ENCODE data around the gene NCOA7.

Gene NCOA7

DNA sequence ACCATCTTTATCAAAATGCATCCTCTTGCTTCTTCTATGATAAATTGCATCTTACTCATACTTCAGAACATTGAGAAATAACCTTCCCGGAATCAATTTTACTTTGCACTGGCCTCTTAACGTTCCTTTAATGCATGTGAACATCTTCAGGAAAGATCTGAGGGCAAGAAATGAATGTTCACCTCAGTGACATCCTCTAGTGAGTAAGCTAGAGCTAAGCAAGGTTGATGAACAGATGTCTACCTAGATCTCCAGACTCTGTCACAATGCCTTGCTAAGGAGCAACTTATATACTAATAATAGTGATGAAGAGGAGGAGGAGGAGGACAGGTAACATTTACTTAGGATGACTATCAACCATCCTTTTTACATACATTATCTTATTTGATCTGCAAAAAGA is 149.0 kb downstream of the NCOA7 start:
- Histone ChIP-seq H3K4me3 (replicated peaks; ENCODE audit: insufficient read depth, low read length) (no peak overlapping the region), H3K27ac (replicated peaks) (no peak overlapping the region), H3K27me3 (ENCODE audit: insufficient read depth, poor library complexity, severe bottlenecking) (no peaks in the 10 kb centered on the region)
- no peak for DNase-seq (ENCODE audit: low read depth in 1 of 2, low spot score in 1 of 2)
- TF ChIP-seq, protein P1, sequence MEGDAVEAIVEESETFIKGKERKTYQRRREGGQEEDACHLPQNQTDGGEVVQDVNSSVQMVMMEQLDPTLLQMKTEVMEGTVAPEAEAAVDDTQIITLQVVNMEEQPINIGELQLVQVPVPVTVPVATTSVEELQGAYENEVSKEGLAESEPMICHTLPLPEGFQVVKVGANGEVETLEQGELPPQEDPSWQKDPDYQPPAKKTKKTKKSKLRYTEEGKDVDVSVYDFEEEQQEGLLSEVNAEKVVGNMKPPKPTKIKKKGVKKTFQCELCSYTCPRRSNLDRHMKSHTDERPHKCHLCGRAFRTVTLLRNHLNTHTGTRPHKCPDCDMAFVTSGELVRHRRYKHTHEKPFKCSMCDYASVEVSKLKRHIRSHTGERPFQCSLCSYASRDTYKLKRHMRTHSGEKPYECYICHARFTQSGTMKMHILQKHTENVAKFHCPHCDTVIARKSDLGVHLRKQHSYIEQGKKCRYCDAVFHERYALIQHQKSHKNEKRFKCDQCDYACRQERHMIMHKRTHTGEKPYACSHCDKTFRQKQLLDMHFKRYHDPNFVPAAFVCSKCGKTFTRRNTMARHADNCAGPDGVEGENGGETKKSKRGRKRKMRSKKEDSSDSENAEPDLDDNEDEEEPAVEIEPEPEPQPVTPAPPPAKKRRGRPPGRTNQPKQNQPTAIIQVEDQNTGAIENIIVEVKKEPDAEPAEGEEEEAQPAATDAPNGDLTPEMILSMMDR (IDR thresholded peaks at IDR 0.05; ENCODE audit: insufficient read depth, low read length): no peak
- TF ChIP-seq SPI1 (IDR thresholded peaks at IDR 0.05; ENCODE audit: borderline replicate concordance, low read depth) (no peak), GABPA (IDR thresholded peaks at IDR 0.05; ENCODE audit: low read depth) (no peak), POLR2AphosphoS5 (IDR thresholded peaks at IDR 0.05; ENCODE audit: low read depth) (no peak)
- TF ChIP-seq, protein P2, sequence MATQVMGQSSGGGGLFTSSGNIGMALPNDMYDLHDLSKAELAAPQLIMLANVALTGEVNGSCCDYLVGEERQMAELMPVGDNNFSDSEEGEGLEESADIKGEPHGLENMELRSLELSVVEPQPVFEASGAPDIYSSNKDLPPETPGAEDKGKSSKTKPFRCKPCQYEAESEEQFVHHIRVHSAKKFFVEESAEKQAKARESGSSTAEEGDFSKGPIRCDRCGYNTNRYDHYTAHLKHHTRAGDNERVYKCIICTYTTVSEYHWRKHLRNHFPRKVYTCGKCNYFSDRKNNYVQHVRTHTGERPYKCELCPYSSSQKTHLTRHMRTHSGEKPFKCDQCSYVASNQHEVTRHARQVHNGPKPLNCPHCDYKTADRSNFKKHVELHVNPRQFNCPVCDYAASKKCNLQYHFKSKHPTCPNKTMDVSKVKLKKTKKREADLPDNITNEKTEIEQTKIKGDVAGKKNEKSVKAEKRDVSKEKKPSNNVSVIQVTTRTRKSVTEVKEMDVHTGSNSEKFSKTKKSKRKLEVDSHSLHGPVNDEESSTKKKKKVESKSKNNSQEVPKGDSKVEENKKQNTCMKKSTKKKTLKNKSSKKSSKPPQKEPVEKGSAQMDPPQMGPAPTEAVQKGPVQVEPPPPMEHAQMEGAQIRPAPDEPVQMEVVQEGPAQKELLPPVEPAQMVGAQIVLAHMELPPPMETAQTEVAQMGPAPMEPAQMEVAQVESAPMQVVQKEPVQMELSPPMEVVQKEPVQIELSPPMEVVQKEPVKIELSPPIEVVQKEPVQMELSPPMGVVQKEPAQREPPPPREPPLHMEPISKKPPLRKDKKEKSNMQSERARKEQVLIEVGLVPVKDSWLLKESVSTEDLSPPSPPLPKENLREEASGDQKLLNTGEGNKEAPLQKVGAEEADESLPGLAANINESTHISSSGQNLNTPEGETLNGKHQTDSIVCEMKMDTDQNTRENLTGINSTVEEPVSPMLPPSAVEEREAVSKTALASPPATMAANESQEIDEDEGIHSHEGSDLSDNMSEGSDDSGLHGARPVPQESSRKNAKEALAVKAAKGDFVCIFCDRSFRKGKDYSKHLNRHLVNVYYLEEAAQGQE (IDR thresholded peaks at IDR 0.05; ENCODE audit: insufficient replicate concordance, low read depth): no peak

DNA sequence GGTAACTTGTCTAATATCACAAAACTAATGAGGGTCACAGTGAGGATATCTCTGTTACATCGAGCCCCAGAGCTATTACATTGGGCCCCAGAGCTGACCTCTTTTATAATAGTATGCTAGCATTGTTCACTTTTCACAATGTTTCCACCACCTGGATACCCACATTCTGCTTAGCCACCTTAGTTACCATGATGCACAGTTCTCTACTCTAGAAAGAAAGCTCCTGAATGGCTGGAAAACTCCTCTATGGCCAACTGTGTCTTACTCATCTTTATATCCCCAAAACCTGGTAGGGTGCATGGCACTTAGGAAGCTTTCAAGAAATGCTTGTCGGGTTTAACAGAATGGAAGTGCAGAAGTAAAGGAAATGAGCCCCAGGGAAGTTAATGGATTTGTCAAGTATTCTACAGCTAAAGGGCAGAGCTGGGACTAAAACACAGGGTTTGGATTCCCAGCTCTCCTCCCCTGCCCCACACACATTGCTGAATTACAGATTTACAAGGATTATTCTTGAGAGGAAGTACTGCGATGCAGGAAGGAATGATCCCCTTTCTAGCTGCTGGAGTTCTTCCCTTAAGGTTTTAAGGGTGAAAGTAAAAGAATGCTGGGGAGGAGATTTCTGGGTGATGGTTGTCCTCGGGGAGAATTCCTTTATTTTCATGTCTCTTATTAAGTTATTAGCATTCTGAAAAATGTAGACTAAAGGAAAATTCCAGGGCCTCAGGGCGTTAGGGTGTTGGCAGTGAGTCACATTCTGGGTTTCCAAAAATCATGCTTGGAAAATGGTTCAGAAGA is 149.7 kb downstream of the NCOA7 start:
- no peak for DNase-seq (ENCODE audit: low read depth in 1 of 2, low spot score in 1 of 2)
- TF ChIP-seq, protein P1 (IDR thresholded peaks at IDR 0.05; ENCODE audit: insufficient read depth, low read length): no peak
- TF ChIP-seq POLR2AphosphoS5 (IDR thresholded peaks at IDR 0.05; ENCODE audit: low read depth) (no peak), GABPA (IDR thresholded peaks at IDR 0.05; ENCODE audit: low read depth) (no peak), SPI1 (IDR thresholded peaks at IDR 0.05; ENCODE audit: borderline replicate concordance, low read depth) (no peak)
- TF ChIP-seq, protein P2 (IDR thresholded peaks at IDR 0.05; ENCODE audit: insufficient replicate concordance, low read depth): no peak
- Histone ChIP-seq H3K27ac (replicated peaks) (no peak overlapping the region), H3K27me3 (ENCODE audit: insufficient read depth, poor library complexity, severe bottlenecking) (no peaks in the 10 kb centered on the region), H3K4me3 (replicated peaks; ENCODE audit: insufficient read depth, low read length) (no peak overlapping the region)

DNA sequence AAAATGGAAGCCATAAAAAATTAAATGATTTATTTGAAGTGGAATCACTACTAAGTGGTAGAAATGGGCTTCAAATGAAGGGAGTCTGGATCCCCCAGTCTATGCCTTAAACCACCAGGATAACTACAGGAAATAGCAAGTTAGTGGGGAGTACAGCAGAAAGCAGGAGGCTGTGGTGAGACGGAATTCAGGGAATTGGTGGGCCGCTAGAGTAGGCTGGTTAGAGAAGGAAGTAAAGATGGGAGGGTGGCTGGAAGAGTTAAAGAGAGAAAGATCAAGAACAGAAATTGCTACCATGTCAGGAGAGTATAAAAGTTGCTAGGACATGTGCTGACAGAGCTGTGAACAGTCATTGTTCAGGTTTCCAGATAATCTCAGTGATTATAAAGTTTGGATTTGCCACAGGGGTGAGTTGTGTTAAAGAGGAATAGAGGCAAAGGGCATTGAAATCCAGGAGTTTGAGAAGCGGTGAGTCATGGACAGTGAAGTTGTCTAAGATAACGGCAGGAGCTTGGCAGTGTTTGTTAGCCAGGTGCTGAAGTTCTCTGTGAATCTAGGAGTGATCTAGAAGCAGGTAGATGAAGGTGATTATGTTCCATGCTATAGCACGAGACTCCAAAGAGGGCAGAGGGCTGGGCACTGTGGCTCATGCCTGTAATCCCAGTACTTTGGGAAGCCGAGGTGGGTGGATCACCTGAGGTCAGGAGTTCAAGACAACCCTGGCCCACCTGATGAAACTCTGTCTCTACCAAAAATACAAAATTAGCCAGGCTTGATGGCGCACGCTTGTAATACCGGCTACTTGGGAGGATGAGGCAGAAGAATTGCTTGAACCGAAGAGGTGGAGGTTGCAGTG is 152.1 kb downstream of the NCOA7 start:
- TF ChIP-seq, protein P1 (IDR thresholded peaks at IDR 0.05; ENCODE audit: insufficient read depth, low read length): no peak
- TF ChIP-seq, protein P2 (IDR thresholded peaks at IDR 0.05; ENCODE audit: insufficient replicate concordance, low read depth): no peak
- TF ChIP-seq POLR2AphosphoS5 (IDR thresholded peaks at IDR 0.05; ENCODE audit: low read depth): no peak
- TF ChIP-seq GABPA (IDR thresholded peaks at IDR 0.05; ENCODE audit: low read depth): no peak
- TF ChIP-seq SPI1 (IDR thresholded peaks at IDR 0.05; ENCODE audit: borderline replicate concordance, low read depth): no peak
- Histone ChIP-seq H3K27me3 (ENCODE audit: insufficient read depth, poor library complexity, severe bottlenecking) (no peaks in the 10 kb centered on the region), H3K27ac (replicated peaks) (no peak overlapping the region), H3K4me3 (replicated peaks; ENCODE audit: insufficient read depth, low read length) (no peak overlapping the region)
- no peak for DNase-seq (ENCODE audit: low read depth in 1 of 2, low spot score in 1 of 2)

Measured in HL-60 (cell line).